ENCODE data around the gene NSDHL.

The NSDHL gene

DNA sequence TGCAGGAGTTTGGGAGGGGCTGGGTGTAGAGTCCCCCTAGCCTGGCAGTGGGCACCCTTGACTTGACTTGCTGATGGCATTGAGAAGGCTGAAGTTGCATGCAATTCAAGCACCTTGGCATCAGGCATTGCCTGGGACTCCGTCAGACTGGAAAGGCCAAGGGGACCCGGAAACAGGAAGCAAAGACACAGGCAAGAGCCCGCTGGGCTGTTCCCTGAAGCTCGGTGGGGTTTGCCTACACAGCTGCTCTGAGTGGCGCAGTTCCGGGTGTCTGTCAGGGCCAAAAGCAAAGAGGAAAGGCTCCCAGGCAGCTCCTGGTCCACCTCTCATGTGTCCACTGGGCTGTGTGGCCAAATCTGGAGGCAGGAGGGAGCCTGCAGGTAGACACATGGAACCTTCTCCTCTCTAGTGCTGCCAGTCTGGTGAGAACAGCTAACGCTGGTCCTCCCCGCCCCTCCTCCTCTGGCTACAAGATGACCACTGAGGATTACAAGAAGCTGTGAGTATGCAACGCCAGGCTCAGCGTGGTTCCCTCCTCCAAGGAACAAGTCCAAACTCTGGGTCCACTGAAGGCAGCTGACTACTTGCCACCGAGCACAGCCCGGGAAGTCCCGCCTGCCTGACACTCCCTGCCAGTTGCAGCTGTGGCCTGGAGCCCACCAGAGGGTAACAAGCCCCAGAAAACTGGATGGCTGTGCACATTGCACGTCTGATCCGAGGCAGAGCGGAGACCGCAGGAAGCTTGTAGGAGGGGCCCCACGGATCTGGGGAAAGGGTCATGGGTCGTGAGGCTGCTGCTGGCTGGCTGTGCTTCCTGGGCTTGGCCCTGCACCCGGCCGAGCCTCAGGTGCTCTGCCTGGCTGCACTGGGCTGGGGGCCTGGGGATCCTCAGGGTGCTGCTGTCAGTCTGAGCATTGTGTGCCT lies 87.1 kb downstream of the NSDHL start:
- DNase-seq = no peak

GRCh38 chrX:152918707-152919106 lies 87.8 kb downstream of the NSDHL start:
- no peak for DNase-seq
